Measurements from ENCODE around the gene ADAM12. TPM values are rescaled to one million over a fixed set of nuclear protein-coding genes. Genes with fewer than 3 reads are reported as not detected.

Gene ADAM12
- total RNA-seq, 1 experiment from 2014 or later, result not detected

DNA sequence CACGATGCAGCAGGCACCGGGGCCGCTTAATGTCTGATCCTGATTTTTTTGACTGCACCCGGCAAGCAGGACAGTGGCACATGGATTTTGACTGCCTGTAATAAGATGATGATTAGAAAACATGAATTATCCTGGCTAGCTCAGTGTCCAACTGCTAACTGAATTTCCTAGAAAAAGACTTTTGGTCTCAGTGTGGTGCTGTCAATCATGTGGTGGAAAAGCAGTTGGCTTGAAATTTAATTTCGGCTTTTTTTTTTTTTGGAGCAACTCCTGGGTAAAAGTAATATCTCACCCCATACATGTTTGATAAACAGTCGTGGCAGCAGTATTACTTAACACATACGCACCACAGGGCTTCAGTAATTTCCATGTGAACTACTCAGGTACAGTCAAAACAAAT lies 264.2 kb downstream of the ADAM12 start (continued):
- TF ChIP-seq, protein P1, sequence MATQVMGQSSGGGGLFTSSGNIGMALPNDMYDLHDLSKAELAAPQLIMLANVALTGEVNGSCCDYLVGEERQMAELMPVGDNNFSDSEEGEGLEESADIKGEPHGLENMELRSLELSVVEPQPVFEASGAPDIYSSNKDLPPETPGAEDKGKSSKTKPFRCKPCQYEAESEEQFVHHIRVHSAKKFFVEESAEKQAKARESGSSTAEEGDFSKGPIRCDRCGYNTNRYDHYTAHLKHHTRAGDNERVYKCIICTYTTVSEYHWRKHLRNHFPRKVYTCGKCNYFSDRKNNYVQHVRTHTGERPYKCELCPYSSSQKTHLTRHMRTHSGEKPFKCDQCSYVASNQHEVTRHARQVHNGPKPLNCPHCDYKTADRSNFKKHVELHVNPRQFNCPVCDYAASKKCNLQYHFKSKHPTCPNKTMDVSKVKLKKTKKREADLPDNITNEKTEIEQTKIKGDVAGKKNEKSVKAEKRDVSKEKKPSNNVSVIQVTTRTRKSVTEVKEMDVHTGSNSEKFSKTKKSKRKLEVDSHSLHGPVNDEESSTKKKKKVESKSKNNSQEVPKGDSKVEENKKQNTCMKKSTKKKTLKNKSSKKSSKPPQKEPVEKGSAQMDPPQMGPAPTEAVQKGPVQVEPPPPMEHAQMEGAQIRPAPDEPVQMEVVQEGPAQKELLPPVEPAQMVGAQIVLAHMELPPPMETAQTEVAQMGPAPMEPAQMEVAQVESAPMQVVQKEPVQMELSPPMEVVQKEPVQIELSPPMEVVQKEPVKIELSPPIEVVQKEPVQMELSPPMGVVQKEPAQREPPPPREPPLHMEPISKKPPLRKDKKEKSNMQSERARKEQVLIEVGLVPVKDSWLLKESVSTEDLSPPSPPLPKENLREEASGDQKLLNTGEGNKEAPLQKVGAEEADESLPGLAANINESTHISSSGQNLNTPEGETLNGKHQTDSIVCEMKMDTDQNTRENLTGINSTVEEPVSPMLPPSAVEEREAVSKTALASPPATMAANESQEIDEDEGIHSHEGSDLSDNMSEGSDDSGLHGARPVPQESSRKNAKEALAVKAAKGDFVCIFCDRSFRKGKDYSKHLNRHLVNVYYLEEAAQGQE (IDR thresholded peaks at IDR 0.05; ENCODE audit: low read depth), result no peak
- TF ChIP-seq POLR2AphosphoS5 (IDR thresholded peaks at IDR 0.05; ENCODE audit: low read depth, low read length) (no peak), EZH2phosphoT487 (IDR thresholded peaks at IDR 0.05; ENCODE audit: borderline replicate concordance) (no peak)
- TF ChIP-seq, protein P2, sequence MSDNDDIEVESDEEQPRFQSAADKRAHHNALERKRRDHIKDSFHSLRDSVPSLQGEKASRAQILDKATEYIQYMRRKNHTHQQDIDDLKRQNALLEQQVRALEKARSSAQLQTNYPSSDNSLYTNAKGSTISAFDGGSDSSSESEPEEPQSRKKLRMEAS (IDR thresholded peaks at IDR 0.05), result no peak

DNA sequence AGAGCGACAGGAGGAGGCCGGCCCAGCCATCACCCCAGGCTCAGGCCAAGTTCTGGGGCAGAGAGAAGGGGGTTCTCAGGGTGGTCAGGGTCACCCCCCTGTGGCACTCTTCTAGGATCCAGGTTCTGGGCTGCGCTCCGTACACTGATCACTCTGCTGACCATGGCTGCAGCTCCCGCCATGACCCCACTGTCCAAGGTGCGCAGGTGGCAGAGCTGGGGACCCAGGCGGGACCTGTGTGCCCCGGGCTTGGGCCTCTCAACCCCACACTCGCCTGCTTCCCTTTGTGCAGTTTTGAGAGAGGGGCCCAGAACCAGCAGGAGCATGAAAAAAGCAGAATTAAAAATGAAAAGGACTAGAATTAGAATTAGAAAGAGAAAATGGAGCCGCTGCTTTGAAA lies 264.8 kb downstream of the ADAM12 start:
- Histone ChIP-seq H4K20me1 (ENCODE audit: insufficient read depth) (no peaks in the 10 kb centered on the region), H3K9me2 (ENCODE audit: insufficient read depth) (peaks cover 4% of the 10 kb centered on the region; the same call in 1 of the 2 replicates), H3K79me2 (ENCODE audit: insufficient read depth, low read length) (no peaks in the 10 kb centered on the region), H3K27me3 (ENCODE audit: insufficient read depth, low read length) (no peaks in the 10 kb centered on the region), H2AFZ (ENCODE audit: low read depth, low read length, poor library complexity, severe bottlenecking) (no peak overlapping the region), H3K9ac (ENCODE audit: low read length) (no peak overlapping the region), H3K4me1 (ENCODE audit: control insufficient read depth in 1 of 2, insufficient read depth in 2 of 2, low read length in 2 of 2) (peaks cover 0 to 5% of the 10 kb centered on the region in 2 experiments; a peak in 1 of 4 replicates), H3K36me3 (ENCODE audit: control insufficient read depth in 1 of 2, insufficient read depth in 2 of 2, low read length in 2 of 2) (no peaks in the 10 kb centered on the region), H3K27ac (ENCODE audit: low read depth, low read length) (no peak overlapping the region), H3K4me2 (ENCODE audit: low read length) (no peak overlapping the region), H3K4me3 (replicated peaks in 1 of 2; ENCODE audit: low read depth in 1 of 2, low read length in 2 of 2) (no peak overlapping the region), H3K9me3 (ENCODE audit: control insufficient read depth in 1 of 2, insufficient read depth in 1 of 2, low read depth in 1 of 2, low read length in 2 of 2) (no peaks in the 10 kb centered on the region)
- DNase-seq (ENCODE audit: low read depth, low spot score) (no peak), ATAC-seq (no peak)
- RAD21 ChIA-PET (ENCODE audit: low non-redundant PET in 1 of 2, low total read pairs in 2 of 2, uncharacterized antibody in 2 of 2, unreplicated experiment in 2 of 2), result no interaction called here
- intact Hi-C loops (cut with micrococcal nuclease), result no loop called here
- CTCF ChIA-PET, result no interaction called here
- no TSS peak for BruUV-seq (replicated peaks)
- TF ChIP-seq, protein P3, sequence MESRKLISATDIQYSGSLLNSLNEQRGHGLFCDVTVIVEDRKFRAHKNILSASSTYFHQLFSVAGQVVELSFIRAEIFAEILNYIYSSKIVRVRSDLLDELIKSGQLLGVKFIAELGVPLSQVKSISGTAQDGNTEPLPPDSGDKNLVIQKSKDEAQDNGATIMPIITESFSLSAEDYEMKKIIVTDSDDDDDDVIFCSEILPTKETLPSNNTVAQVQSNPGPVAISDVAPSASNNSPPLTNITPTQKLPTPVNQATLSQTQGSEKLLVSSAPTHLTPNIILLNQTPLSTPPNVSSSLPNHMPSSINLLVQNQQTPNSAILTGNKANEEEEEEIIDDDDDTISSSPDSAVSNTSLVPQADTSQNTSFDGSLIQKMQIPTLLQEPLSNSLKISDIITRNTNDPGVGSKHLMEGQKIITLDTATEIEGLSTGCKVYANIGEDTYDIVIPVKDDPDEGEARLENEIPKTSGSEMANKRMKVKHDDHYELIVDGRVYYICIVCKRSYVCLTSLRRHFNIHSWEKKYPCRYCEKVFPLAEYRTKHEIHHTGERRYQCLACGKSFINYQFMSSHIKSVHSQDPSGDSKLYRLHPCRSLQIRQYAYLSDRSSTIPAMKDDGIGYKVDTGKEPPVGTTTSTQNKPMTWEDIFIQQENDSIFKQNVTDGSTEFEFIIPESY (IDR thresholded peaks at IDR 0.05; ENCODE audit: extremely low read depth, insufficient replicate concordance, low read length), result no peak
- TF ChIP-seq CBX3 (IDR thresholded peaks at IDR 0.05; ENCODE audit: low read depth) (no peak), SIN3A (IDR thresholded peaks at IDR 0.05; ENCODE audit: low read depth) (no peak), EZH2 (IDR thresholded peaks at IDR 0.05) (no peak)
- TF ChIP-seq, protein P4, sequence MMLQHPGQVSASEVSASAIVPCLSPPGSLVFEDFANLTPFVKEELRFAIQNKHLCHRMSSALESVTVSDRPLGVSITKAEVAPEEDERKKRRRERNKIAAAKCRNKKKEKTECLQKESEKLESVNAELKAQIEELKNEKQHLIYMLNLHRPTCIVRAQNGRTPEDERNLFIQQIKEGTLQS (IDR thresholded peaks at IDR 0.05), result no peak
- POLR2A ChIA-PET, result no interaction called here
